PC-9 (cell line): ENCODE measurements around the gene COG5.

Source experiments
- EZH2 ChIP-seq: fragments of 200-600 bp; sonication (generic); IDR thresholded peaks from 2 replicates; pipeline ENCODE4 v1.8.0; 2017; ENCODE audit warnings: antibody characterized with exemption, low read depth
- TF ChIP-seq, protein P1 (sequence below): fragments of 200-600 bp; sonication (generic); conservative IDR thresholded peaks from 2 replicates; pipeline ENCODE4 v1.6.1; 2017; ENCODE audit warnings: mixed run types, antibody characterized with exemption, mild to moderate bottlenecking, moderate library complexity

DNA sequence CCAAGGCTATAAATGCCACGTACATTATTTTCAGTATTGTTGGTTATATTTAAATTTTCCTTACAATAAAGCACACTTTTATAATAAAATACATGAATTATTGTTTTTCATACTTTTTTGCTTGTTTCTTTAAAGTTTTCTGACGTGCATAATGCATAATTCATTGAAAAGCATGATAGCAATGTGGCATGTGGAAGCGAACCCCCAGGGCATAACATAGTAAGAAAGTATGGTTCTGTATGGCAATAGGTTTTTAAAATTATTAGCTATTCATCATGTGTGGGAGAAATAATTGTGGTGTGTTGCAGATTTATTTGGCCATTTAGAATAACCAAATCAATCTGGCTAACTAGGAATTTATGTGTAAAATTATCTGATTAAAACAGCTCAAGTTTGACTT lies 402.3 kb downstream of the COG5 start:
- TF ChIP-seq EZH2, result no peak
- TF ChIP-seq, protein P1, sequence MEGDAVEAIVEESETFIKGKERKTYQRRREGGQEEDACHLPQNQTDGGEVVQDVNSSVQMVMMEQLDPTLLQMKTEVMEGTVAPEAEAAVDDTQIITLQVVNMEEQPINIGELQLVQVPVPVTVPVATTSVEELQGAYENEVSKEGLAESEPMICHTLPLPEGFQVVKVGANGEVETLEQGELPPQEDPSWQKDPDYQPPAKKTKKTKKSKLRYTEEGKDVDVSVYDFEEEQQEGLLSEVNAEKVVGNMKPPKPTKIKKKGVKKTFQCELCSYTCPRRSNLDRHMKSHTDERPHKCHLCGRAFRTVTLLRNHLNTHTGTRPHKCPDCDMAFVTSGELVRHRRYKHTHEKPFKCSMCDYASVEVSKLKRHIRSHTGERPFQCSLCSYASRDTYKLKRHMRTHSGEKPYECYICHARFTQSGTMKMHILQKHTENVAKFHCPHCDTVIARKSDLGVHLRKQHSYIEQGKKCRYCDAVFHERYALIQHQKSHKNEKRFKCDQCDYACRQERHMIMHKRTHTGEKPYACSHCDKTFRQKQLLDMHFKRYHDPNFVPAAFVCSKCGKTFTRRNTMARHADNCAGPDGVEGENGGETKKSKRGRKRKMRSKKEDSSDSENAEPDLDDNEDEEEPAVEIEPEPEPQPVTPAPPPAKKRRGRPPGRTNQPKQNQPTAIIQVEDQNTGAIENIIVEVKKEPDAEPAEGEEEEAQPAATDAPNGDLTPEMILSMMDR, result no peak
